Pulmonary artery endothelial cell (primary cell): ENCODE data around the gene FRMPD1. TPM values are rescaled to one million over a fixed set of nuclear protein-coding genes. Genes with fewer than 3 reads are reported as not detected.

ENCODE experiments used
- DNase-seq: peaks from one replicate; pipeline ENCODE4 v3.0.0-alpha.2; 2011; ENCODE audit warnings: low read depth, low spot score
- total RNA-seq: library from RNA; depleted of rRNA; stranded (reverse); fragments of >200 nt; gene quantifications from 2 replicates; pipeline ENCODE4 v1.2.3, GENCODE V29; 2014

FRMPD1 gene
- total RNA-seq, 1 donor from 2014 or later = not detected

GRCh38 chr9:37679649-37680402 lies 29.1 kb downstream of the FRMPD1 start:
- DNase-seq = no peak

GRCh38 chr9:37682951-37683350 lies 32.2 kb downstream of the FRMPD1 start:
- DNase-seq = no peak

- no peak for DNase-seq
Observed at GRCh38 chr9:37683531-37684371, 33.0 kb downstream of the FRMPD1 start.

- no peak for DNase-seq
Observed at GRCh38 chr9:37692622-37693221, 42.0 kb downstream of the FRMPD1 start.

GRCh38 chr9:37693260-37693659 lies 42.5 kb downstream of the FRMPD1 start:
- no peak for DNase-seq

GRCh38 chr9:37694355-37694754 lies 43.6 kb downstream of the FRMPD1 start:
- no peak for DNase-seq

- no peak for DNase-seq
Observed at GRCh38 chr9:37696528-37696927, 45.8 kb downstream of the FRMPD1 start.

GRCh38 chr9:37700131-37700530 lies 49.4 kb downstream of the FRMPD1 start:
- DNase-seq = no peak

GRCh38 chr9:37700900-37701299 lies 50.1 kb downstream of the FRMPD1 start:
- no peak for DNase-seq

GRCh38 chr9:37705787-37706186 lies 55.0 kb downstream of the FRMPD1 start:
- DNase-seq = no peak

GRCh38 chr9:37706290-37706689 lies 55.5 kb downstream of the FRMPD1 start:
- no peak for DNase-seq

GRCh38 chr9:37707748-37708147 lies 57.0 kb downstream of the FRMPD1 start:
- DNase-seq = no peak

GRCh38 chr9:37710046-37710445 lies 59.3 kb downstream of the FRMPD1 start:
- no peak for DNase-seq

- DNase-seq = no peak
Observed at GRCh38 chr9:37715260-37715659, 64.5 kb downstream of the FRMPD1 start.

- DNase-seq = no peak
Observed at GRCh38 chr9:37715991-37716505, 65.3 kb downstream of the FRMPD1 start.

- DNase-seq = no peak
Observed at GRCh38 chr9:37719526-37719925, 68.8 kb downstream of the FRMPD1 start.

GRCh38 chr9:37727013-37727412 lies 76.3 kb downstream of the FRMPD1 start:
- no peak for DNase-seq

GRCh38 chr9:37729499-37729898 lies 78.7 kb downstream of the FRMPD1 start:
- DNase-seq = no peak

GRCh38 chr9:37730256-37730655 lies 79.5 kb downstream of the FRMPD1 start:
- no peak for DNase-seq

GRCh38 chr9:37730839-37731238 lies 80.1 kb downstream of the FRMPD1 start:
- DNase-seq = no peak

- no peak for DNase-seq
Observed at GRCh38 chr9:37732086-37732741, 81.5 kb downstream of the FRMPD1 start.

GRCh38 chr9:37732952-37733351 lies 82.2 kb downstream of the FRMPD1 start:
- no peak for DNase-seq
